Epithelial cell of esophagus (primary cell): Measurements from ENCODE around the gene DSN1.
A peak's percentile ranks its signal among the peaks of the same experiment; 100 is the strongest.

ENCODE experiments used
- DNase-seq: peaks from one replicate; pipeline ENCODE4 v3.0.0; 2010; ENCODE audit warnings: low read depth
- H3K4me3 ChIP-seq: 2 replicates; pipeline ENCODE4 v1.5.1; 2011; ENCODE audit warnings: mild to moderate bottlenecking, low read length, control low read depth
- TF ChIP-seq, protein P1 (sequence below): IDR thresholded peaks from 2 replicates; pipeline ENCODE4 v1.5.1; 2011; ENCODE audit warnings: low read depth, mild to moderate bottlenecking, low read length, control low read depth, inconsistent platforms; ENCODE audit not compliant: insufficient read depth; ENCODE audit errors: missing control alignments

DSN1 gene

DNA sequence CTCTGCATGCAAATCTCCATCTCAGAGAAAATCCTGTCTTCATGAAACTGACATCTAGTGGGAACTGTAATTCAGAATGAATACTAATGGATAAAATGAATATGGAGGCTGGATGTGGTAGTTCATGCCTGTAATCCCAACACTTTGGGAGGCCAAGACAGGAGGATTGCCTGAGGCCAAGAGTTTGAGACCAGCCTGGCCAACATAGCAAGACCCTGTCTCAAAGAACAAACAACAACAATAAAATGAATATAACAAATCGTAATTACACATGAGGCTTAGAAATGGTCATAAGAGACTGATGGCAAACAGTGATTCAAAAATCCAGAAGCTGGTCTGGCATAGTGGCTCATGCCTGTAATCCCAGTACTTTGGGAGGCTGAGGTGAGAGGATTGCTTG lies 44.6 kb upstream of the DSN1 start:
- TF ChIP-seq, protein P1, sequence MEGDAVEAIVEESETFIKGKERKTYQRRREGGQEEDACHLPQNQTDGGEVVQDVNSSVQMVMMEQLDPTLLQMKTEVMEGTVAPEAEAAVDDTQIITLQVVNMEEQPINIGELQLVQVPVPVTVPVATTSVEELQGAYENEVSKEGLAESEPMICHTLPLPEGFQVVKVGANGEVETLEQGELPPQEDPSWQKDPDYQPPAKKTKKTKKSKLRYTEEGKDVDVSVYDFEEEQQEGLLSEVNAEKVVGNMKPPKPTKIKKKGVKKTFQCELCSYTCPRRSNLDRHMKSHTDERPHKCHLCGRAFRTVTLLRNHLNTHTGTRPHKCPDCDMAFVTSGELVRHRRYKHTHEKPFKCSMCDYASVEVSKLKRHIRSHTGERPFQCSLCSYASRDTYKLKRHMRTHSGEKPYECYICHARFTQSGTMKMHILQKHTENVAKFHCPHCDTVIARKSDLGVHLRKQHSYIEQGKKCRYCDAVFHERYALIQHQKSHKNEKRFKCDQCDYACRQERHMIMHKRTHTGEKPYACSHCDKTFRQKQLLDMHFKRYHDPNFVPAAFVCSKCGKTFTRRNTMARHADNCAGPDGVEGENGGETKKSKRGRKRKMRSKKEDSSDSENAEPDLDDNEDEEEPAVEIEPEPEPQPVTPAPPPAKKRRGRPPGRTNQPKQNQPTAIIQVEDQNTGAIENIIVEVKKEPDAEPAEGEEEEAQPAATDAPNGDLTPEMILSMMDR: no peak
- no peak for DNase-seq
- no peak overlapping the region for H3K4me3 ChIP-seq

DNA sequence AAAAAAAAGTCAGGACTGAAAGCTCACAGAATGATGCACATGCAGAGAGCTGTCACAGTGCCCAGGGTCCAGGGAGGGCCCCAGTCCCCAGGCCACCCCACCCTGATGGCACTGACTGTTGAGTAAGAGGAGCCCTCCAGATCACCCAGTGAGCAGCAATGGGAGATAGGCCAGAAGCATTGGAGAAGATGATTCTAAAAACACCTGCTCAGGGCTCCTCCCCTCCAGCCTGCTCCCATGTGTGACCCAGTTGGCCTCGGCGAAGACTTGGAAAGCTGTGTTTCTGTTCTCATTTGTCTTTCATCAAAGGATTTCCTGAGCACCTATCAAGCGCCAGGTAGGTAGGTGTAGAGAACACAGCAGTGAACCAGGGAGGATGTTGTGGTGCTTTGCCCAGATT lies 43.9 kb upstream of the DSN1 start:
- TF ChIP-seq, protein P1: no peak
- DNase-seq: no peak
- H3K4me3 ChIP-seq: no peak overlapping the region

DNA sequence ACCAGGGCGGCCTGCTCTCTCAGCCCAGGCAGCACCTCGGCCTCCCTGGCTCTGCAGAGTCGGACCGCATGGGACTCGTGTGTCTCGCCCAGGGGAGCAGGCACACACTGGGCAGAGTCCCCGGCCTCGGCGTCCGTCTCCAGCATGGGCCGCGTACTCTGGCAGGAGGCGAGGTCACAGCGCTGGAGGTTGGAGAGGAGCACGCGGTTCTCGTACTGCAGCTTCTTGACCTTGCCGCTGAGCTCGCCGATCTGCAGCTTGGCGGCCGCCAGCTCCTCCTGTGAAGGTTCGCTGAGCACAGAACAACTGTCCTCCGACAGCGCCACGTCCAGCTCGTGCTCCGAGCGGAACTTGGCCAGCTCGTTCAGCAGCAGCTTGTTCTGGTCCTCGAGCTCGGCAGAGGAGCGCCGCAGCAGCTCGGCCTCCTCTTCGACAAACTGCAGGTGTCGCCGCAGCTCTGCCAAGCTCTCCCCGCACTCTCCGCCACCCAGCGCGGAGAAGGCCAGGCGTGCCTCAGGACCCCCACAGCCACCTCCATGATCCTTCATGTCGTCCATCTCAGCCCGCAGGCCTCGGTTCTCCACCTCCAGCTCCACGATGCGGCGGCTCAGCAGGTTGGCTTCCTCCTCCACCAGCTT lies 42.0 kb upstream of the DSN1 start:
- TF ChIP-seq, protein P1: no peak
- DNase-seq: no peak
- no peak overlapping the region for H3K4me3 ChIP-seq

DNA sequence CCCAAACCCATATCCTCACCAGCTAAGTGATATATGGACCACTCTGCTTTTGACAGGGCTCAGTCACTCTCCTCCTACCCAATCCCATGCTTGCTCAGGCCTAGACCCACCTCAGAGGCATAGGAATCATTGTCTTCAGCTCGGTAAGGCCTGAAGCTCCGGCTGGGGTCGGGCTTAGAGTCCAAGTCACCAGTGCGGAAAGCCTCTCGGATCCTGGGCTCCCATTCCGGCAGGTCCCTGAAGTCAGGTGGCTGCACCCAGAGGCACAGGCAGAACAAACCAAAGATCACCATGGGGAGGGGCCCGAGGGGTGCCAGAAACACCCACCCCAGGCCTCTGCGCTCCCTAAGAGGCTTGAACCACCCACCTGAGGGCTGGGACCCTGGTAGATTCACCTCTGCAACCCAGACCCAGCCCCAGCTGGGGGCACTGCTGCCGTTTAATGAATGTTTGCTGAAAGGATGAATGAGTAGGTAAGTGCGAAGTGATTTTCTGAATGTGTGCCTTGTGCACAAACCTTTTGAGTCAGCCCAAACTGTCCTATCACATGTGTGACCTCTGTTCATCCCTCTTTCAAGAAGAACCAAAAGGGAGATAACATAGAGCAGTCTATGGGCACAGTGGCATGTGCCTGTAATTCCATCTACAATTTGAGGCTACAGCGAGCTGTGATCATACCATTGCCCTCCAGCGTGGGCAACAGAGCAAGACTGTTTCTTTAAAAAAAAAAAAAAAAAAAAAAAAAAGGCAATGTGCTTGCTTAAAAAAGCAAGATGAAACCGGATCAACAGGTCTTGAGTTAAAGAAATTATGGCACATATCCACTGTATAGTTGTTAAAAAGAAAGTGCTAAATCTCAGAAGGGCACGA lies 39.3 kb upstream of the DSN1 start:
- peak; percentile 59 for DNase-seq
- TF ChIP-seq, protein P1: no peak
- no peak overlapping the region for H3K4me3 ChIP-seq

DNA sequence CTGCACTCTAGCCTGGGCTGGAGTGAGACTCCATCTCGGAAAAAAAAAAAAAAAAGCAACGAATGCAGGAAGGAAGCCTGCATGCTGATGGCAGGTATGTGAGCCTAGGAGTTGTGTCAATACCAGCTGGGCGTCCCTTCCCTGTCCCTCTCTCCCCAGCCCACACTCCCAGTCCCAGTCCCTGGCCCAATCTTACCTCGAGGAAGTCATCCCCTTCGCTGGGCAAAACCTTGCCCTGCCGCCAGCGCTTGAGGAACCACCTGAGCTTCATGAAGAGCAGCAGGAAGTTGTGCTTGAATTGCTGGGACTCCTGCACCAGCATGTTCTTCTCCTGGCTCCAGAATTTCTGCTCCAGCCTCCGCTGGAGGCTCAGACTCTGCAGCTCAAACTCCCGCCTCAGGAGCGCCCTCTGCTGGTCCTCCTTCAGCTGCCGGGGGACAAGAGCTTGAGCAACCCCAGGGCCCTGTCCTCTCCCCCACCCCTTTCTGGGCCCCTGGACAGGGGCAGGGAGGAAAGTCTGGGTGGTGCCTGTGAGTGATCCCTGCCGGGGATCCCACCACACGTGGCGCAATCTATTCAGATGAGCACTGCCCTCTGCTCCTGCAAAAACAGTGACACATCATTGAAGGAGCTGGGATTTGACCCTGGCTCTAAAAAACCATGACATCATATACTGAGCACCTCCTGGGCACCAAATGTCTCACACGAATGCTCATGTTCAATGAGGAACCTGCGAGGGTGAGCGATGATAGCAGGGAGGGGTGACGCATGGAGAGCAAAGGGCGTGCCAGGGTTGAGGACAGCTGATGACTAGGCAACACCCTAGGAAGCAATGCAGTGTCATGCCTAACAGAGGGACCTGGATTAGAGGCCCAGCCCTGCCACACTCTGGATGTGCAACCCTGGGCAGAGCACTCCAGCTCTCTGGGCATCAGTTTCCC lies 35.0 kb upstream of the DSN1 start:
- peak; percentile 96 for DNase-seq
- TF ChIP-seq, protein P1: peak; percentile 79
- no peak overlapping the region for H3K4me3 ChIP-seq

DNA sequence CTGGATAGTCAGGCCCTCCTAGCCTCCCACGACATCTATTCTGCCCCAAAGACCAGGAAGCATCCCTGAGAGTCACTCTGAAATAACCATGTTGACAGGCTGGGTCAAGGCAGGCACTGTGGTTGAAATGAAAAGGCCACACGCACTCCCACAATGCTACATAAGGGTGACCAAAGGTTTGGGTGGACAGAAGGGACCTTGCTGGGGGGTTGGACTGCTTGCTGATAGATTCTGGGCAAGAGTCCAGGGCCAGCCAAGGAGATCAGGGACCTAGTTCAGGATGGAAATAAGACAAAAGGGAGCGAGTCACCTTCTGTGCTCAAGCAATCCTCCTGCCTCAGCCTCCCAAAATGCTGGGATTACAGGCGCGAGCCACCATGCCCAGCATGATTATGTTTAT lies 32.5 kb upstream of the DSN1 start:
- TF ChIP-seq, protein P1: no peak
- H3K4me3 ChIP-seq: no peak overlapping the region
- no peak for DNase-seq
